Neural cell (in vitro differentiated cells): ENCODE measurements around the gene RPA4. TPM values are rescaled to one million over a fixed set of nuclear protein-coding genes. Genes with fewer than 3 reads are reported as not detected.

Experiments
- H2AFZ ChIP-seq: fragments of 200-600, 300-800 bp; sonication (generic), shearing (Covaris generic); 2 replicates; pipeline ENCODE4 v1.6.0; 2014; ENCODE audit warnings: low read depth, mild to moderate bottlenecking, antibody characterized with exemption, low read length, moderate library complexity
- H3F3A ChIP-seq: fragments of 200-600 bp; shearing (Covaris generic); 2 replicates; pipeline ENCODE4 v1.6.1; 2016; ENCODE audit warnings: mild to moderate bottlenecking, moderate library complexity, mixed read lengths, antibody characterized with exemption, low read length; ENCODE audit not compliant: insufficient read depth, poor library complexity, severe bottlenecking
- H3K27ac ChIP-seq: fragments of 200-600, 300-800 bp; sonication (generic), shearing (Covaris generic); 2 replicates; pipeline ENCODE4 v1.5.1; 2014; ENCODE audit warnings: mild to moderate bottlenecking, low read length, moderate library complexity
- H3K27me3 ChIP-seq: fragments of 300-800, 200-600 bp; sonication (generic), shearing (Covaris generic); 2 replicates; pipeline ENCODE4 v1.6.0; 2014; ENCODE audit warnings: mild to moderate bottlenecking, low read depth, low read length, moderate library complexity; ENCODE audit not compliant: insufficient read depth
- H3K36me3 ChIP-seq: fragments of 300-800, 200-600 bp; sonication (generic), shearing (Covaris generic); 2 replicates; pipeline ENCODE4 v1.5.1; 2014; ENCODE audit warnings: mild to moderate bottlenecking, antibody characterized with exemption, low read length, moderate library complexity; ENCODE audit not compliant: insufficient read depth
- H3K4me2 ChIP-seq: fragments of 300-800, 200-600 bp; sonication (generic), shearing (Covaris generic); 2 replicates; pipeline ENCODE4 v1.6.0; 2014; ENCODE audit warnings: mild to moderate bottlenecking, low read length
- H3K4me3 ChIP-seq: fragments of 300-800, 200-600 bp; sonication (generic), shearing (Covaris generic); 2 replicates; pipeline ENCODE4 v1.5.1; 2014; ENCODE audit warnings: mild to moderate bottlenecking, low read length, moderate library complexity
- H3K79me2 ChIP-seq: fragments of 200-600 bp; shearing (Covaris generic); replicated peaks from 2 replicates; pipeline ENCODE4 v1.6.0; 2014; ENCODE audit warnings: mild to moderate bottlenecking, low read length, moderate library complexity; ENCODE audit not compliant: insufficient read depth
- H3K9ac ChIP-seq: fragments of 300-800, 200-600 bp; sonication (generic), shearing (Covaris generic); 2 replicates; pipeline ENCODE4 v1.6.1; 2016; ENCODE audit warnings: mild to moderate bottlenecking, low read length, mixed read lengths
- H3K9me2 ChIP-seq: fragments of 200-600 bp; shearing (Covaris generic); 2 replicates; pipeline ENCODE4 v1.6.1; 2016; ENCODE audit warnings: mild to moderate bottlenecking, low read length, mixed read lengths; ENCODE audit not compliant: insufficient read depth
- H3K9me3 ChIP-seq: fragments of 200-600, 300-800 bp; sonication (generic), shearing (Covaris generic); 2 replicates; pipeline ENCODE4 v1.6.1; 2016; ENCODE audit warnings: mild to moderate bottlenecking, mixed run types, low read length, moderate library complexity, mixed read lengths
- H4K20me1 ChIP-seq: fragments of 200-600 bp; shearing (Covaris generic); 2 replicates; pipeline ENCODE4 v1.6.1; 2016; ENCODE audit warnings: mild to moderate bottlenecking, mixed run types; ENCODE audit not compliant: insufficient read depth
- CTCF ChIP-seq: fragments of 450-650 bp; IDR thresholded peaks from 2 replicates; pipeline ENCODE4 v1.5.1; 2014; ENCODE audit warnings: antibody characterized with exemption, mild to moderate bottlenecking, moderate library complexity; ENCODE audit not compliant: poor library complexity, severe bottlenecking
- EP300 ChIP-seq: fragments of 450-650 bp; conservative IDR thresholded peaks from 2 replicates; pipeline ENCODE4 v1.6.1; 2014; ENCODE audit warnings: antibody characterized with exemption, mild to moderate bottlenecking, moderate library complexity; ENCODE audit not compliant: poor library complexity, severe bottlenecking
- EZH2 ChIP-seq: fragments of 200-600, 300-800 bp; shearing (Covaris generic), sonication (generic); IDR thresholded peaks from 2 replicates; pipeline ENCODE4 v1.6.1; 2014; ENCODE audit warnings: antibody characterized with exemption, low read length, borderline replicate concordance, mild to moderate bottlenecking; ENCODE audit not compliant: insufficient read depth, poor library complexity, severe bottlenecking
- MXI1 ChIP-seq: fragments of 450-650 bp; conservative IDR thresholded peaks from 2 replicates; pipeline ENCODE4 v1.6.1; 2014; ENCODE audit warnings: antibody characterized with exemption, mild to moderate bottlenecking; ENCODE audit not compliant: poor library complexity, severe bottlenecking
- POLR2AphosphoS5 ChIP-seq: IDR thresholded peaks from 2 replicates; pipeline ENCODE4 v1.6.1; 2012
- RAD21 ChIP-seq: fragments of 450-650 bp; conservative IDR thresholded peaks from 2 replicates; pipeline ENCODE4 v1.6.1; 2014; ENCODE audit warnings: antibody characterized with exemption, mild to moderate bottlenecking, moderate library complexity
- REST ChIP-seq: IDR thresholded peaks from 2 replicates; pipeline ENCODE4 v1.6.1; 2012; ENCODE audit warnings: borderline replicate concordance
- SMC3 ChIP-seq: fragments of 450-650 bp; conservative IDR thresholded peaks from 2 replicates; pipeline ENCODE4 v1.6.1; 2014; ENCODE audit warnings: antibody characterized with exemption, mild to moderate bottlenecking, moderate library complexity; ENCODE audit not compliant: poor library complexity
- TAF1 ChIP-seq: IDR thresholded peaks from 2 replicates; pipeline ENCODE4 v1.6.1; 2012; ENCODE audit warnings: low read depth
- polyA plus RNA-seq: library from polyadenylated mRNA; depleted of rRNA; stranded (reverse); fragments of >200 nt; gene quantifications from 2 replicates; pipeline ENCODE4 v1.2.3, GENCODE V29; 2014

RPA4 gene
- polyA plus RNA-seq, 1 donor from 2014 or later = not detected

GRCh38 chrX:96924581-96924980, 40.9 kb downstream of the RPA4 start:
- Histone ChIP-seq H3K9me3 (no peaks in the 10 kb centered on the region), H3K79me2 (no peaks in the 10 kb centered on the region), H3K9ac (no peak overlapping the region), H3K27me3 (no peaks in the 10 kb centered on the region), H3K9me2 (no peaks in the 10 kb centered on the region), H2AFZ (no peak overlapping the region), H3K36me3 (no peaks in the 10 kb centered on the region), H3K4me3 (no peak overlapping the region), H3K4me2 (no peak overlapping the region), H3K27ac (no peak overlapping the region), H3F3A (no peaks in the 10 kb centered on the region), H4K20me1 (no peaks in the 10 kb centered on the region)
- TF ChIP-seq EZH2 (no peak), REST (no peak), TAF1 (no peak), CTCF (no peak), MXI1 (no peak), RAD21 (no peak), POLR2AphosphoS5 (no peak), SMC3 (no peak), EP300 (no peak)

DNA sequence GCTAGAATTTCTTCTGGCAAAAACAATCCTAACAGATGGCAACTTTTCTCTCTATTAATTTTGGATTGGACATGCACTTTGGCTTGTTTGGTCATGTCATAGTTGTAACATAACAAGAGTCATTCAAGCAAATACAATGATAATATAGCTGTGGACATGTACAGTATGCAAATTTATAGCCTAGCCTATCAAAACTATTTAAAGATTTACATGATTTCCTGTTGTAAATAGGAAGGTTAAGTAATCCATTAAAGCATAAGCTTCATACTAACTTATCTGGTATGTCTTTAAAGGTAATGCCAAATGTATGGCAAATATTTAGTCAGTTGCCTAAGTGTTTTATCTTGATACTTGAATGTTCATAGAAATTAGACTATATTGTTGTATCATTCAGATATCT, 45.3 kb downstream of the RPA4 start:
- Histone ChIP-seq H4K20me1 (no peaks in the 10 kb centered on the region), H3K4me2 (no peak overlapping the region), H3K36me3 (no peaks in the 10 kb centered on the region), H2AFZ (no peak overlapping the region), H3K9me3 (no peaks in the 10 kb centered on the region), H3K4me3 (no peak overlapping the region), H3K9ac (no peak overlapping the region), H3K9me2 (no peaks in the 10 kb centered on the region), H3K27ac (no peak overlapping the region), H3K79me2 (no peaks in the 10 kb centered on the region), H3K27me3 (no peaks in the 10 kb centered on the region), H3F3A (no peaks in the 10 kb centered on the region)
- no peak for TF ChIP-seq POLR2AphosphoS5
- TF ChIP-seq CTCF = no peak
- no peak for TF ChIP-seq RAD21
- no peak for TF ChIP-seq REST
- TF ChIP-seq MXI1 = no peak
- TF ChIP-seq TAF1 = no peak
- no peak for TF ChIP-seq EP300
